GM19035 (cell line): ENCODE data around the gene HEPN1.

Experiments used
- ATAC-seq: cut with Tn5 transposase; IDR thresholded peaks from one replicate; pipeline ENCODE4 v1.9.1; 2021; ENCODE audit not compliant: unreplicated experiment

HEPN1 gene

GRCh38 chr11:124918950-124919349 lies at the start of gene HEPN1:
Gene HEPN1, plus strand, starts transcription at chr11:124919250.
- no peak for ATAC-seq

- no peak for ATAC-seq
These were observed 49.7 kb upstream of the HEPN1 start for GRCh38 chr11:124869331-124869730.

GRCh38 chr11:124869856-124870387 lies 49.1 kb upstream of the HEPN1 start:
- no peak for ATAC-seq

- no peak for ATAC-seq
These were observed 48.6 kb upstream of the HEPN1 start for GRCh38 chr11:124870430-124870829.

- ATAC-seq, result no peak
These were observed 46.8 kb upstream of the HEPN1 start for GRCh38 chr11:124872280-124872679.

GRCh38 chr11:124872741-124873140 lies 46.3 kb upstream of the HEPN1 start:
- no peak for ATAC-seq

- ATAC-seq, result no peak
These were observed 45.1 kb upstream of the HEPN1 start for GRCh38 chr11:124873951-124874350.

GRCh38 chr11:124874571-124875255 lies 44.3 kb upstream of the HEPN1 start:
- no peak for ATAC-seq

GRCh38 chr11:124875401-124875800 lies 43.6 kb upstream of the HEPN1 start:
- ATAC-seq, result no peak

GRCh38 chr11:124875943-124876817 lies 42.9 kb upstream of the HEPN1 start:
- ATAC-seq, result peak; percentile 92

GRCh38 chr11:124876818-124877630 lies 42.0 kb upstream of the HEPN1 start:
- ATAC-seq, result no peak

- ATAC-seq, result no peak
These were observed 41.5 kb upstream of the HEPN1 start for GRCh38 chr11:124877631-124877909.

- ATAC-seq, result no peak
These were observed 40.9 kb upstream of the HEPN1 start for GRCh38 chr11:124877910-124878758.

- ATAC-seq, result no peak
These were observed 40.1 kb upstream of the HEPN1 start for GRCh38 chr11:124878759-124879492.

GRCh38 chr11:124879493-124880289 lies 39.4 kb upstream of the HEPN1 start:
- ATAC-seq, result no peak

- no peak for ATAC-seq
These were observed 38.8 kb upstream of the HEPN1 start for GRCh38 chr11:124880290-124880611.

- no peak for ATAC-seq
These were observed 38.1 kb upstream of the HEPN1 start for GRCh38 chr11:124880958-124881357.

- ATAC-seq, result no peak
These were observed 36.5 kb upstream of the HEPN1 start for GRCh38 chr11:124882339-124883071.
